ENCODE results near the gene SLC10A7. TPM values are rescaled to one million over a fixed set of nuclear protein-coding genes. Genes with fewer than 3 reads are reported as not detected.

The SLC10A7 gene
- total RNA-seq, 2 experiments from 2014 or later, result 12.2 to 12.6 TPM

DNA sequence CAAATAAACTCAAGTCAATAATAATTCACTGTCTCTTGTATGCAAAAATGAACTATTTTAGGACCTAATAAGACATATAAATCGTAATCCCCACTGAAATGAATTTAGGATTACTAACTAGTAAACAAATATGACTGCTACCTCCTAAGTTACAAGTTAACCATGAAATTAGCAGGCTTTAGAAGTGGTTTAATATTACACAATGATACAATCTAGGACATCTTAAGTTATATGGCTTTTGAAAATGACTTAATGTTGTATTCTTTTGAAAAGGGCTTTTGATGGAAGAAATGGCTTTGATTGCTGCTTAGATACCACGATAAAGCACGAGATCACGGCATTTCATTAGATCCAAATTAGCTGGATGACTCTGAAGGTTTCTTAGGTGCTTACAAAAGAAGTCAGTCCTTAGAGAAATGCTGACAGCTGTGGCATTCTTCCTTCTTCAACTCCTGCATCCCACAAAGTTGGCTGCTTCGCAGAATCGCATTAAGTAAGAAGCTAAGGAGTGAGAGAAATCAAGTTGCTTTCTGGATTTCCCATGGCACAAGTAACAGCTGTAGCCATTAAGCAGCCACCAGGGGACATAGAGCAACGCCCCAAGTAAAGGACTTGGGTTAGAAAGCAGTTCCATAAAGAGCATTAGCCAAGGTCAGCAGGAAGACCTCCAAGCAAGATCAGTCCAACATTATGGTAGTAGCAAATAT, 6.9 kb downstream of the SLC10A7 start:
- H3K27ac Mint-ChIP-seq, result no peak overlapping the region
- H3K4me1 Mint-ChIP-seq (ENCODE audit: low read depth), result peaks cover 12% of the 10 kb centered on the region
- H3K4me3 Mint-ChIP-seq, result no peak overlapping the region
- CTCF ChIA-PET, result no interaction called here
- no peaks in the 10 kb centered on the region for H3K27me3 Mint-ChIP-seq (ENCODE audit: low read depth)
- intact Hi-C loops (cut with micrococcal nuclease), result no loop called here
- no peak for DNase-seq
- H3K9me3 Mint-ChIP-seq, result no peaks in the 10 kb centered on the region
- H3K36me3 Mint-ChIP-seq (ENCODE audit: low read depth), result peaks cover 19% of the 10 kb centered on the region

GRCh38 chr4:146513548-146513947, 8.2 kb downstream of the SLC10A7 start:
- CTCF ChIA-PET, result no interaction called here
- Mint-ChIP-seq H3K36me3 (ENCODE audit: low read depth) (peaks cover 26% of the 10 kb centered on the region), H3K27ac (no peak overlapping the region), H3K27me3 (ENCODE audit: low read depth) (no peaks in the 10 kb centered on the region), H3K9me3 (no peaks in the 10 kb centered on the region), H3K4me1 (ENCODE audit: low read depth) (peaks cover 9% of the 10 kb centered on the region), H3K4me3 (no peak overlapping the region)
- no peak for DNase-seq
- intact Hi-C loops (cut with micrococcal nuclease), result no loop called here

- H3K27ac Mint-ChIP-seq, result no peak overlapping the region
- intact Hi-C loops (cut with micrococcal nuclease), result no loop called here
- no peaks in the 10 kb centered on the region for H3K27me3 Mint-ChIP-seq (ENCODE audit: low read depth)
- CTCF ChIA-PET, result no interaction called here
- DNase-seq, result no peak
- H3K4me1 Mint-ChIP-seq (ENCODE audit: low read depth), result peaks cover 5% of the 10 kb centered on the region
- no peak overlapping the region for H3K4me3 Mint-ChIP-seq
- H3K36me3 Mint-ChIP-seq (ENCODE audit: low read depth), result peaks cover 37% of the 10 kb centered on the region
- no peaks in the 10 kb centered on the region for H3K9me3 Mint-ChIP-seq
These were observed 10.4 kb downstream of the SLC10A7 start for GRCh38 chr4:146511381-146511780.

DNA sequence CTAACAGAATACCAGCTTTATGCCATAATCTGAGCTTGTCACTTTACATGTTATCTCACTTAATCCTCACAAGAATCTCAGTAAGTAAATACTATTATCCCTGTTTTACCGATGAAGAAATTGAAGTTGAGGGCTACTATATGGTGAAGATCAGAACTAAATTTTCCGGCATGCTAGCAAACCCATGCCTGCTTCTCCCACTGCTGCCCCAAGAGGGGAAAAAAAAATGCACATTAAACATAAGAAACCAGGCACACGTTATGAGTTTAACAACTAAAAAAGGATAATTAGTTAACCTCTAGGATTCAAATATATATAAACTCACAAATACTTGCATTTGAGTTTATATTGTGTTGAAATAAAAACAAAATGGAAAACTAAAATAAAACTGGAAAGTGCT, 10.8 kb downstream of the SLC10A7 start:
- peaks cover 36% of the 10 kb centered on the region for H3K36me3 Mint-ChIP-seq (ENCODE audit: low read depth)

GRCh38 chr4:146508229-146508939, 13.4 kb downstream of the SLC10A7 start:
- no peak overlapping the region for H3K4me3 Mint-ChIP-seq
- peaks cover 29% of the 10 kb centered on the region for H3K36me3 Mint-ChIP-seq (ENCODE audit: low read depth)
- intact Hi-C loops (cut with micrococcal nuclease), result no loop called here
- no peaks in the 10 kb centered on the region for H3K27me3 Mint-ChIP-seq (ENCODE audit: low read depth)
- no peak overlapping the region for H3K27ac Mint-ChIP-seq
- DNase-seq, result no peak
- peaks cover 11% of the 10 kb centered on the region for H3K4me1 Mint-ChIP-seq (ENCODE audit: low read depth)
- no peaks in the 10 kb centered on the region for H3K9me3 Mint-ChIP-seq
- CTCF ChIA-PET, result no interaction called here

More for the DNA sequence above, 10.8 kb downstream of the SLC10A7 start:
- Mint-ChIP-seq H3K27ac (no peak overlapping the region), H3K27me3 (ENCODE audit: low read depth) (no peaks in the 10 kb centered on the region), H3K4me1 (ENCODE audit: low read depth) (peaks cover 8% of the 10 kb centered on the region), H3K9me3 (no peaks in the 10 kb centered on the region), H3K4me3 (no peak overlapping the region)
- CTCF ChIA-PET, result no interaction called here
- no peak for DNase-seq
- intact Hi-C loops (cut with micrococcal nuclease), result no loop called here

DNA sequence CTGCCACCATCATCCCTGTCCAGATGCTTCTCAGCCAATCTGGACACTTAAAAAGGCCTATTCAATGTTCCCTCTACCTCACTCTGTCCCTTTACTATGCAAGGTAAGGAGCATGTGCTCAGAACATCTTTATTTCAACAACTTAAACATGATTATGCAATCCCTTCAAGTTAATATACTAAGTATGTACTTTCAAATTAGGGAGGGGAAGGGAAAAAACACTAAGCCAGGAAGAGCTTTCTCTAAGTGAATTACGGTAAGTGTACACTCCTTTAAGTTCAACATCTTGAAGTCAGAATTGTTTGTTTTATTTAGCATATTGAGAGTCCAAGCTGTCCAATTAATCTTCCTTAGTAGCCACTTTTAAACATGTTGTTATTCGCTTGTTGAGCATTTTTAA, 14.1 kb downstream of the SLC10A7 start:
- Mint-ChIP-seq H3K4me1 (ENCODE audit: low read depth) (peaks cover 11% of the 10 kb centered on the region), H3K4me3 (no peak overlapping the region), H3K27me3 (ENCODE audit: low read depth) (no peaks in the 10 kb centered on the region), H3K9me3 (no peaks in the 10 kb centered on the region), H3K27ac (no peak overlapping the region), H3K36me3 (ENCODE audit: low read depth) (peaks cover 34% of the 10 kb centered on the region)
- intact Hi-C loops (cut with micrococcal nuclease), result no loop called here
- CTCF ChIA-PET, result no interaction called here
- DNase-seq, result no peak

- Mint-ChIP-seq H3K27ac (no peak overlapping the region), H3K36me3 (ENCODE audit: low read depth) (peaks cover 37% of the 10 kb centered on the region), H3K4me1 (ENCODE audit: low read depth) (peaks cover 8% of the 10 kb centered on the region), H3K27me3 (ENCODE audit: low read depth) (no peaks in the 10 kb centered on the region), H3K9me3 (no peaks in the 10 kb centered on the region), H3K4me3 (no peak overlapping the region)
- CTCF ChIA-PET, result no interaction called here
- DNase-seq, result no peak
- intact Hi-C loops (cut with micrococcal nuclease), result loop anchor here (1.0 kb wide), 1 partner anchor 16 kb away; no protein-coding TSS in a partner anchor
These were observed 15.5 kb downstream of the SLC10A7 start for GRCh38 chr4:146506272-146506671.

DNA sequence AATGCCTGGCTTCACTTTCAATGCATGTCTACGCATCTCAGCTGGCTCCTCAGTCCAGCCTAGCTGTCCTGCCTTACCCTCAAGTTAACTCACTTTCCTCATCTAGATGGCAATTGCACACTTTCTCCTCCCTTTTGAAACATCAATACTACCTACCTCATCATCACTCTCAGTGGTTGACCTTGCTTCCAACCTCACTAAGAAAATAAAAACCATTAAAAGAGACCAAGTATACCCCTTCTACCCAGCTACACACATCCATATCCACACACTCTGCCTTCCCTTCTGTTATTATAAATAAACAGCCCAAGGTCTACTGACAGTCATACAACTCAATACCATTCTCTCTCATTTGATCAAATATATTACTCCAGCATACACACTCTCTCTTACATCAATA, 21.5 kb downstream of the SLC10A7 start:
- CTCF ChIA-PET, result interaction anchor here (0.7 kb wide), 1 partner anchor 158 kb away, joined by 3 read pairs; no protein-coding TSS in a partner anchor
- peaks cover 10% of the 10 kb centered on the region for H3K4me1 Mint-ChIP-seq (ENCODE audit: low read depth)
- no peak for DNase-seq
- peaks cover 16% of the 10 kb centered on the region for H3K36me3 Mint-ChIP-seq (ENCODE audit: low read depth)
- no peak overlapping the region for H3K4me3 Mint-ChIP-seq
- H3K27me3 Mint-ChIP-seq (ENCODE audit: low read depth), result no peaks in the 10 kb centered on the region
- H3K9me3 Mint-ChIP-seq, result no peaks in the 10 kb centered on the region
- no peak overlapping the region for H3K27ac Mint-ChIP-seq
- intact Hi-C loops (cut with micrococcal nuclease), result no loop called here

DNA sequence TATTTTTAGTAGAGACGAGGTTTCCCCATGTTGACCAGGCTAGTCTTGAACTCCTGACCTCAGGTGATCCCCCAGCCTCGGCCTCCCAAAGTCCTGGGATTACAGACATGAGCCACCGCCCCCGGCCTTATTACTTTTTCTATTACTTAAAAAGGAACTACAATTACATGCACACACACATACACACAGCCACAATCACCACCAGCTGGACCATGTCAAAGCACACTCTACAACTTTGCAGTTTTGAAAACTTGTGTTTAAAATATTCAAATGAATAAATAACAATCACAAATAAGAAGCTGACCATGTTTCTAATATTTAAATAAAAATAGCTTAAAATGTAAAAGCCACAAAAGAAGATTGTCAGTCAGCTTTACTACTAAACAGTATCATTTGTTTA, 23.4 kb downstream of the SLC10A7 start:
- H3K27ac Mint-ChIP-seq, result no peak overlapping the region
- intact Hi-C loops (cut with micrococcal nuclease), result no loop called here
- H3K4me3 Mint-ChIP-seq, result no peak overlapping the region
- peaks cover 19% of the 10 kb centered on the region for H3K36me3 Mint-ChIP-seq (ENCODE audit: low read depth)
- CTCF ChIA-PET, result no interaction called here
- DNase-seq, result no peak
- H3K4me1 Mint-ChIP-seq (ENCODE audit: low read depth), result peaks cover 16% of the 10 kb centered on the region
- no peaks in the 10 kb centered on the region for H3K27me3 Mint-ChIP-seq (ENCODE audit: low read depth)
- no peaks in the 10 kb centered on the region for H3K9me3 Mint-ChIP-seq

- intact Hi-C loops (cut with micrococcal nuclease), result loop anchor here (2.0 kb wide), 1 partner anchor 28 kb away; no protein-coding TSS in a partner anchor
- H3K27me3 Mint-ChIP-seq (ENCODE audit: low read depth), result no peaks in the 10 kb centered on the region
- H3K36me3 Mint-ChIP-seq (ENCODE audit: low read depth), result peaks cover 21% of the 10 kb centered on the region
- CTCF ChIA-PET, result no interaction called here
- H3K4me1 Mint-ChIP-seq (ENCODE audit: low read depth), result peaks cover 17% of the 10 kb centered on the region
- H3K27ac Mint-ChIP-seq, result no peak overlapping the region
- DNase-seq, result no peak
- H3K9me3 Mint-ChIP-seq, result no peaks in the 10 kb centered on the region
- no peak overlapping the region for H3K4me3 Mint-ChIP-seq
These were observed 26.5 kb downstream of the SLC10A7 start for GRCh38 chr4:146495269-146495668.

- H3K27me3 Mint-ChIP-seq (ENCODE audit: low read depth), result no peaks in the 10 kb centered on the region
- no peaks in the 10 kb centered on the region for H3K9me3 Mint-ChIP-seq
- H3K27ac Mint-ChIP-seq, result no peak overlapping the region
- peaks cover 24% of the 10 kb centered on the region for H3K4me1 Mint-ChIP-seq (ENCODE audit: low read depth)
- no peak overlapping the region for H3K4me3 Mint-ChIP-seq
- H3K36me3 Mint-ChIP-seq (ENCODE audit: low read depth), result peaks cover 21% of the 10 kb centered on the region
- CTCF ChIA-PET, result no interaction called here
- intact Hi-C loops (cut with micrococcal nuclease), result loop anchor here (2.0 kb wide), 1 partner anchor 29 kb away; no protein-coding TSS in a partner anchor
- DNase-seq, result no peak
These were observed 27.6 kb downstream of the SLC10A7 start for GRCh38 chr4:146494143-146494542.

GRCh38 chr4:146490106-146490505, 31.6 kb downstream of the SLC10A7 start:
- no peak for DNase-seq
- intact Hi-C loops (cut with micrococcal nuclease), result no loop called here
- Mint-ChIP-seq H3K27me3 (ENCODE audit: low read depth) (no peaks in the 10 kb centered on the region), H3K4me1 (ENCODE audit: low read depth) (peaks cover 26% of the 10 kb centered on the region), H3K27ac (no peak overlapping the region), H3K4me3 (no peak overlapping the region), H3K36me3 (ENCODE audit: low read depth) (peaks cover 32% of the 10 kb centered on the region), H3K9me3 (peaks cover 2% of the 10 kb centered on the region)
- CTCF ChIA-PET, result no interaction called here

All from activated naive CD4-positive, alpha-beta T cell treated with anti-CD3 and anti-CD28 coated beads for 36 hours (primary cell).